ENCODE results near the gene TBX6. TPM values are rescaled to one million over a fixed set of nuclear protein-coding genes. Genes with fewer than 3 reads are reported as not detected.

Gene TBX6
- total RNA-seq, result 0.34 to 0.59 TPM (median 0.55 TPM) in 3 replicates
- long read RNA-seq, result 0 reads

- H3K27ac Mint-ChIP-seq (ENCODE audit: unreplicated experiment), result peak within 1 kb of the TSS; percentile 86
Measured at GRCh38 chr16:30091474-30092372, at the start of gene TBX6. Gene TBX6, minus strand, starts transcription at chr16:30091924. Its CDS starts 731 bp downstream, at chr16:30091193.

GRCh38 chr16:30139583-30140481, 48.1 kb upstream of the TBX6 start:
- no peaks in the 10 kb centered on the region for H3K9me3 Mint-ChIP-seq (ENCODE audit: low read depth)
- no peak for TF ChIP-seq CTCF (IDR thresholded peaks at IDR 0.05)

More at GRCh38 chr16:30091474-30092372, at the start of gene TBX6:
- Mint-ChIP-seq H3K27me3 (ENCODE audit: low read depth) (no peaks in the 10 kb centered on the region), H3K36me3 (ENCODE audit: low read depth) (no peaks in the 10 kb centered on the region), H3K4me3 (ENCODE audit: unreplicated experiment) (peak within 1 kb of the TSS; percentile 80), H3K9me3 (ENCODE audit: low read depth) (no peaks in the 10 kb centered on the region), H3K4me1 (ENCODE audit: low read depth) (peaks cover 46% of the 10 kb centered on the region)
- peak; percentile 81 for TF ChIP-seq CTCF (IDR thresholded peaks at IDR 0.05)
- no peak for DNase-seq (ENCODE audit: low spot score)

GRCh38 chr16:30137897-30138296, 46.2 kb upstream of the TBX6 start:
- DNase-seq (ENCODE audit: low spot score), result no peak
- H3K27me3 Mint-ChIP-seq (ENCODE audit: low read depth), result no peaks in the 10 kb centered on the region
- no peak for TF ChIP-seq CTCF (IDR thresholded peaks at IDR 0.05)
- H3K36me3 Mint-ChIP-seq (ENCODE audit: low read depth), result no peaks in the 10 kb centered on the region
- H3K9me3 Mint-ChIP-seq (ENCODE audit: low read depth), result no peaks in the 10 kb centered on the region
- H3K4me1 Mint-ChIP-seq (ENCODE audit: low read depth), result no peaks in the 10 kb centered on the region
- no peak overlapping the region for H3K4me3 Mint-ChIP-seq (ENCODE audit: unreplicated experiment)
- H3K27ac Mint-ChIP-seq (ENCODE audit: unreplicated experiment), result no peak overlapping the region

More at GRCh38 chr16:30139583-30140481, 48.1 kb upstream of the TBX6 start:
- Mint-ChIP-seq H3K27me3 (ENCODE audit: low read depth) (no peaks in the 10 kb centered on the region), H3K36me3 (ENCODE audit: low read depth) (no peaks in the 10 kb centered on the region), H3K27ac (ENCODE audit: unreplicated experiment) (no peak overlapping the region), H3K4me3 (ENCODE audit: unreplicated experiment) (no peak overlapping the region), H3K4me1 (ENCODE audit: low read depth) (no peaks in the 10 kb centered on the region)
- DNase-seq (ENCODE audit: low spot score), result no peak

- no peak for DNase-seq (ENCODE audit: low spot score)
- no peak overlapping the region for H3K27ac Mint-ChIP-seq (ENCODE audit: unreplicated experiment)
- no peak for TF ChIP-seq CTCF (IDR thresholded peaks at IDR 0.05)
- no peaks in the 10 kb centered on the region for H3K4me1 Mint-ChIP-seq (ENCODE audit: low read depth)
- H3K9me3 Mint-ChIP-seq (ENCODE audit: low read depth), result no peaks in the 10 kb centered on the region
- H3K27me3 Mint-ChIP-seq (ENCODE audit: low read depth), result no peaks in the 10 kb centered on the region
- H3K4me3 Mint-ChIP-seq (ENCODE audit: unreplicated experiment), result no peak overlapping the region
- no peaks in the 10 kb centered on the region for H3K36me3 Mint-ChIP-seq (ENCODE audit: low read depth)
Measured at GRCh38 chr16:30136971-30137605, 45.4 kb upstream of the TBX6 start.
